Colon (tissue), 2 donors: ENCODE results near the gene CDH22.

ENCODE experiments used
- FAIRE-seq: peaks from 2 replicates; lab custom pipeline; 2012; peaks lifted over from hg19 to GRCh38; lab: Jason Lieb, UNC
- donor health status: control.
- donor health status: control.

Gene CDH22

DNA sequence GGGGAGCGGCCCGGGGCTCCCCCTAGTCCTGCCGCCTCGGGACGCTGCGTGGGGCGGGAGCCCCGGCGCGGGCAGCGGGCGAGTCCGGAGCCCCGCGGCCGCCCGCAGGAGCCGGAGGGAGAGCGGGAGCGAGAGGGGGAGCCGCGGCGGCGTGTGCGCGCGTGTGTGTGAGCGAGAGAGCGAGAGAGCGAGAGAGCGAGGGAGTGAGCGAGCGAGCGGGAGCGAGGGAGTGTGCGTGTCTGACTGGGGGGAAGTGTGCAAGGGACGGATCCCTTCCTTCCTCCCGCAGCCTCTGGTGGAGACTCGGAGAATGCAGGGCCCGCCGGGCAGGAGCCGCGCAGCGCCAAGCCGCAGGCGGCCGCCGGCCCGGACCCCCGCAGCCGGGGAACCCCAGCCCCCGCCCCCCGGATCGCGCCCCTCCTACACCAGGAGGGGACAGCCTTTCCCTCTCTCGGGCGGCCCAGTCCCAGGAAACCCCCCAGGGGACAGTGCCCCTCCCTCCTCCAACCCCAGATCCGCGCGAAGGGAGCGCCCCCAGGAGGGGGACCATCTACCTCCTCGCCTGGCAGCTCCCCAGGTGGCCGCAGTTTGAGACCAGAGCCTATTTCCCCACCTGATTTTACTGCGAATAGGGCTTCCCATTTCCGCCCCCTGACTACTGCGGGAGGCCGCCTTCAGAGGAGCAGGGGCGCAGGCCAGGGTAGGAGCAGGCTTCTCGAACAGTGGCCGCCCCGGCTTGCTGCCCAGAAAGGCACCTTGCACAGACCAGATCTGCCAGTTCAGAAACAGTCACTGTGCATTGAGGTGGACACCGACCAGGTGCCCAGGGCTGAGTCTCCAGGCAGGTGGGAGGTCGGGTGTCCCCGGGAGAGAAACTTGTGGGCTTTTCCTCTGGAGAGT lies at the start of gene CDH22:
Gene CDH22, minus strand, starts transcription at position 241 of the 900 bp plus-strand sequence. CDS start 57,204 bp downstream, outside the sequence.
- no peak for FAIRE-seq

- FAIRE-seq: no peak
These were observed 48.8 kb upstream of the CDH22 start for GRCh38 chr20:46357030-46357514.

- FAIRE-seq: no peak
These were observed 48.1 kb upstream of the CDH22 start for GRCh38 chr20:46356195-46357029.

GRCh38 chr20:46355778-46356177 lies 47.5 kb upstream of the CDH22 start:
- FAIRE-seq: no peak

DNA sequence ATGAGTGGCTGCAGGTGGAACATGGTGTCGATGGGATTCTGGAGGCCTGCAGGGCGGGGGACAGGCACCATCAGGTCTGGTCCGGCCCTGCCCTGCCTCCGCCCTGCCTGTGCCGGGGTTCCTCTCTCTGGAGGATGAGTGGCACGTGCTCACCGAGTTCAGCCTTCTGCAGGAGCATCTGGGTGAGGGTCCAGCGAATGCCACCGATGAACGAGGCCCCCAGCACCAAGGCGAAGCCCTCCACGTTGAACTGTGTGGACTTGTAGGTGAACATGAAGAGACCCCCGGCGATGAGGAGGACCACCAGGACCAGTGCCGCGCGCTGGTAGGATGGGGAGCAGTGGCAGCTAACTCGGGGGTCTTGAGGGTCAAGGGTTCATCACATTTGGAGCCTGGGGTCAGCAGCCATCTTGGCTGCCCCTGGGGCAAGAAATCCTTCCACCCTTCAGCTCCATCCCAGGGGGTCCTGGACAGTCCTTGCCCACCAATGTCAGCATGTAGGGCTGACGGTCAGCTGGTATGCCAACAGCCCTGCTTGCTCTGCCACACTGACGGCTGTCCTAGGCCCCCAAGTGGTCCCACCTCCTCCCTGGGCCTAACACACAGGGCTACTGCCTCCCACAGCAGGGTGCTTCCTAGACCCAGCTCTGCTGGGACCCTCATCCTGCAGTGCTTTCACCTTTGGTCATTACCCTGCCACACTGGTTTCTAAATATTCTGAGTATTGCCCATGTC lies 46.8 kb upstream of the CDH22 start:
- no peak for FAIRE-seq

DNA sequence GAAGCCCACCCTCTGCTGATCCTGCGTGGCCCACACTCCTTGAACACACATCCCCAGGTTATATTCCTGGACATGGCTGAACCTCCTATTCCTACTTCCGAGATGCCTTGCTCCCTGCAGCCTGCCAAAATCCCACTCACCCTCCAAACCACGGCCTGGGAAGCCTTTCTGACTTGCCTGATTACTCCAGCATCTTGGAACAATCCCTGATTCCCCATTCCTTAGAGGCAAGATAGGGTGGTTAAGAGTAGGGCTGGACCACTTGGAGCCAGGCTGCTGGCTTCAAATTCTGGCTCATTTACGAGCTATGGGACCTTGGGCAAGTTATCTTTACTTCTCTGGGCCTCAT lies 45.9 kb upstream of the CDH22 start:
- FAIRE-seq: no peak

DNA sequence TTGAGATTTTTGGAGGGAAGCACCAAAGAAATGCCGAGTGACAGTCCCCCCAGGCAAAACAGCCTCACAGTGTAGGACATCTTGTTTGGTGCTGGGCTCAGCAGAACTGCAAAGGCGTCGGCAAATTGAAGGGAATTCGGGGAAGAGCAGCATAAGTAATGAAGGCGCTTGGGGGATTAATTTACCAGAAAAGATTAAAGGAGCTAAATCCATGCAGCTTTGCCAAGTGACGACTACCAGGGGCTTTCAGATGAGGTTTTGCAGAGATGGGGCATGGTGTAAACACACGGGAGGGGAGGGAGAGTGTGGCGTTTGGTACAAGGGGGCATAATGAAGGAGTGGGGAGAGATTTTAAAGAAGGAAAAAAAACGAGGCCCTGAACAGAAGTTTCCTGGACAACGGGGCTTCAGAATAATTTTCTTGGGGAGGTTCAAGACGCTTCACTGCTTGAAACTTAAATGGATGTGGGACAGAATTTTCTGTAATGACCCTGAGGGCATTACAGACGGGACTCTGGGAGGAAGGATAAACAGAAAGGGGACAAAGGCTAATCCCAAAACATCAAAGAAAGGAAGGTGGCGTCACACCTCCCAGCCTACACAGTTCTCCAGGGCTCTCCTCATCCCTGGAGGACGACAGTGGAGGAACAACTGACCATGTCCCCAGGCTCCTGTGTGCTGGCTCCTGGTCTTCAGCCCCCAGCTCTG lies 45.4 kb upstream of the CDH22 start:
- no peak for FAIRE-seq

DNA sequence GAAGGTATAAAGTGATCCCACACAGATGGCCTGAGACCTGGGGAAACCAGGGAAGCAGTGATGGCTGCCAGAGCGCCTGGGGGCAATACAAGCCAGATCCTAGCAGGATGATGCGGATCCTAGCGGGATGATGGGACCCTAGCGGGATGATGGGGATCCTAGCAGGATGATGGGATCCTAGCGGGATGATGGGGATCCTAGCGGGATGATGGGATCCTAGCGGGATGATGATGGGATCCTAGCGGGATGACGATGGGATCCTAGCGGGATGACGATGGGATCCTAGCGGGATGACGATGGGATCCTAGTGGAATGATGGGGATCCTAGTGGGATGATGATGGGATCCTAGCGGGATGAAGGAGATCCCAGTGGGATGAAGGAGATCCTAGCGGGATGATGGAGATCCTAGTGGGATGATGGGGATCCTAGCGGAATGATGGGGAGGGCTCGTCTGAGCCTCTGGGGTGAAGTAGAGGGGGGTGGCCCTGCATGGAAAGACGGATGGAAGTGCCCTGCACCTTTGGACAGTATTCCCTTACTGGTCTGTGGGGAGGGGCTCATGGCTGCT lies 44.2 kb upstream of the CDH22 start:
- FAIRE-seq: no peak

GRCh38 chr20:46351357-46352058 lies 43.2 kb upstream of the CDH22 start:
- no peak for FAIRE-seq

DNA sequence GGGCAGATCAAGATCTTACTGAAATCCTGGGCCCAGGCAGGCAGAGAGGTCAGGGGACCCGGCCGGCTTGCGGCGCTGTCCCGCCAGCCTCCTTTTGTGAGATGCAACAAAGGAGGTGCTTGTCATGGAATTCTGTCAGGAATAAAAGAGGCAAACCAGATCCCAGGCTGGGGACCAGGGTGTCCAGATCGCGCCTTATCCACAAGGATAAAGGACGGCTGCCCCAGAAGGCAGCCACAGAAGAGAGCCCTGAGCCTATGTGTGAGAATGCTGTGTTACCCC lies 42.6 kb upstream of the CDH22 start:
- FAIRE-seq: no peak

GRCh38 chr20:46350201-46350985 lies 42.1 kb upstream of the CDH22 start:
- no peak for FAIRE-seq

- FAIRE-seq: no peak
These were observed 41.4 kb upstream of the CDH22 start for GRCh38 chr20:46349742-46350056.

DNA sequence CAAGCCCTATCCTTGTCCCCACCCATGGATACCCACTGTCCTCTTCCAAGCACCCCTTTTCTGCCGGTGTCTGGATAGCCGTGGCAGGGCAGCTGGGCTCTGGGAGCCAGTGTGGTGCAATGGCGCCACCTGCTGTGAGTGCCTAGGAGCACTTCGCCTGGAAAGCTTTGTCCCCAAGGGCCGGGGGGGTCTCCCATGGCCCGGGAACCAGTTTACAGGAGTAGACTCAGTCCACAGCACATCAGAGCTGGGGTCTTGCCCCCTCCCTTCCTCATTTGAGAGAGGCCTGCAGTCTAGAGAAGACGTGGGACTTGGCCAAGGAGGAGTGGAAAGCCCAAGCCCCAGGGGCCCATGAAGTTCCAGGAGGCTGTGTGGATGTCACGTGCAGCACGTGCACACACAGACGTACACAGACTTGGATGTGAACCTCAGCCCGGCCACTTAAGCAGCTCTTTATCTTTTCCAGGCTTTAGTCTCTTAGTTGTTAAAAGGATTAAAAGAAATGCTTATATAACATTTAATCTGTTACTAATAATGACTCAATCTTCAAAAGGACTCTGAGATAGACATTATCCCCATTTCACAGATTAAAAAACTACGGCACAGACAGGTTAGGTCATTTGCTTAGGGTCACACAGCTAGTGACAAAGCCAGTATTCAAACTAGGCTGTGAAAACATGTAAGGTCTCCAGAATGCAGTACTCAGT lies 40.9 kb upstream of the CDH22 start:
- FAIRE-seq: no peak

DNA sequence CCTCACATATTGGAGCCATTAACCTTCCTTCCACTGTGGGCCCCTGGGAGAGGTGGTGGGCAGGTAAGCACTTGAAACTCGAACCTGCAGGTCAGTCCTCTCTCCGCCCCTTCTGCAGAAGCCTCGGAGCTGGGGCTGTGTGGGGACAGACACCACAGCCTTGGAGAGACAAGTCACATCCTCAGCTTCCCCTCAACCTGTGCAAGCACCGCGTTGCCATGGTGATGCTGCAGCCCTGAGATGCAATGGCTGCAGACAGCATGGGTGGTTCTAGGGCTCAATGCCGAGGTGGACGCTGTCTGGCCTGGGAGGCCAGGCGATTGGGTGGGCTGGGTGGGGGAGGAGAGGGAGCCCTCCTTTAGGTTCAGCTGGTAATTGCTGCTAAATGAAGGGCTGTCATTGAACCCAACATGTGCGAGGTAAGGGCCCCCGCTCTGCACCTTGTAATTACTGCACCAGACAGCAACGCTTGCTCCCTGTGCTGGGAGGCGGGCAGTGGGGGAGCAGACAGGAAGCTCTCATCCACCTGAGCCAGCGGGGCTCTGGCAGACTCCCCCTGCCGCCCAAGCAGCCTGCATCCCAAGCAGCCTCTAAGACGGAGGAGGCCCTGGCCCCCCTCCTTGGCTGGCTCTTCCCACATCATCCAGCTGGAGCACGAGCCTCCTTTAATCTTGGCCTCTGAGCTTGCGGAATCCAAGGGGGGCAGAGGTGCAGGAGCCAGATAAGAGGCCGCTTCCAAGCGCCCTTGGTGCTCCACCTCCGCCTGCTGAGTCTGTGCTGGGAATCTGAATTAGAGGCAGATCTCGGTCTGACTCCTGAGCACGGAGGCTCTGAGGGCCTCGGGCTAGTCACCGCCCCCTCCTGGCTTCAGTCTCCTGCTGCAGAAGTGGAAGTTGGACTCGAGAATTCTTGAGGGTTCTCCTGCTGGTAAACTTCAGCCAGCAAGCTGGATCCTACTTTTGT lies 39.8 kb upstream of the CDH22 start:
- FAIRE-seq: no peak

DNA sequence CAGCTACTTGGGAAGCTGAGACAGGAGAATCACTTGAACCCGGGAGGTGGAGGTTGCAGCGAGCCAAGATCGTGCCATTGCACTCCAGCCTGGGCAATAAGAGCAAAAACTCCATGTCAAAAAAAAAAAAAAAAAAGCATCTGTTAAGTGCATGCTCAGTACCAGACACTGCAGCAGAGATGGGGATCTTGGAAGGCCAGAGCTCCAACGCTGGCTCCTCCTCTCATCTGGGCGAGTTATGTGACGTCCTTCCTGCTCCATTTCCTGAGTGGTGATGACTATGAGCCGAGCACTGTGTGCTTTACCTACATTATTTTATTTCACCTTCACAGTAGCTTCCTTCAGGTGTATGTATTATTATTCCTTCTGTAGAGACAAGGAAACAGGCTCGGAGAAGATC lies 38.5 kb upstream of the CDH22 start:
- no peak for FAIRE-seq

DNA sequence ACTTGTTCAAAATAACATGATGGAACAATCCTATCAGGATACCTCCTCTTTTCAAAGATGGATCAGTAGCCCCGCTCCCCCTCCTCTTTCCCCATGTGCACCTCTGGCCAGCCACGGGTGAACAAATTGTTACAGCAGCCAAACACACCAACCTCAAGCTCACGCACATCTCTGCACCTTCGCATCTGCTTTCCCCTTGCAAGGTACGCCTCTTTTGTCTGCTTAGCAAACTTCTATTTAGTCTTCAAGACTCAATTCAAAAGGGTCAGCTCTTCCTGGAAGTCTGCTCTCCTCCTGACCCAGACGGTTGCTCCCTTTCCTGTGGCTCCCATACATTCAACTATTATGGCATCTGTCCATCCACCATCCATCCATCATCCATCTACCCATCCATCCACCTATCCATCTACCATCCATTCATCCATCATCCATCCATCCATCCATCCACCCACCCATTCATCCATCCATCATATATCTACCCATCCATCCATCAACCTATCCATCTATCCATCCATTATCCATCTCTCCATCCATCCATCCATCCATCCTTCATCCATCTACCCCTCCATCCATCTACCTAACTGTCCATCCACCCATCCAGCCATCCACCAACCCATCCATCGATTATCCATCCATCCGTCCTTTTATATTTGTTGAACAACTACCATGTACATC lies 36.3 kb upstream of the CDH22 start:
- FAIRE-seq: no peak

DNA sequence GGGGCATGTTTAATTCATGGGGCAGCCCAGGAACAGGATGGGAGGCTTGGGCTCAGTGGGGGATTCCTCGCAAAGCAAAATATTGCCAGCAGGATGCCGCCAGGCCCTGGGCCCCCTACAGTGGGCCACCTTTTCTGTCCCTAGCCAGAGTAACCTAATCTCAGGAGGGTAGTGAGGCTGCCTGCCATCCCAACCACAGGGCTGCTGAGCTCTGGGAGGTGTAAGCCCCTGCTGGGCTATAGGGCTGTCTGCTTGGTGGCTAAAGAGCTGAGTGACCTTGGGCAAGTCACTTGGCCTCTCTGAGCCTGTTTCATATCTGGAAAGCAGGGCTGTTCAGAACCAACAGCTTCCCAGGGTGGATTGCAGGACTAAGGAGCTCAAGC lies 35.7 kb upstream of the CDH22 start:
- FAIRE-seq: no peak
